Activated CD4-positive, alpha-beta T cell treated with anti-CD3 and anti-CD28 coated beads, Interleukin-2, Interleukin-6, amounts not matched to agents 100 ng/mL and 50 ng/mL, durations not matched to agents 16 hours and 8 hours (primary cell): ENCODE data around the gene HADHB.
"Not testable (repeated sequence)": the region's sequence is repeated elsewhere in the genome, so short reads cannot be mapped to it uniquely, and the experiment has no call there.

ENCODE experiments used
- DNase-seq: peaks from one replicate; pipeline ENCODE4 v3.0.0-alpha.2; 2020

HADHB gene

DNA sequence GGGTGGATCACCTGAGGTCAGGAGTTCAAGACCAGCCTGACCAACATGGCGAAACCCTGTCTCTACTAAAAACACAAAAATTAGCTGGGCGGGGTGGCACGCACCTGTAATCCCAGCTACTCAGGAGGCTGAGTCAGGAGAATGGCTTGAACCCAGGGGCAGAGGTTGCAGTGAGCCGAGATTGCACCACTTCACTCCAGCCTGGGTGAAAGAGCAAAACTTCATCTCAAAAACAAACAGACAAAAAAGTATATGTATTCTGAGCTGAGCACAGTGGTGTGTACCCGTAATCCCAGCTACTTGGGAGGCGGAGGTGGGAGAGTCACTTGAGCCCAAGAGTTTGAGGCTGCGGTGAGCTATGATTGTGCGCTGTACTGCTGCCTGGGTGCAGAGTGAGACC is 86.6 kb downstream of the HADHB start:
- DNase-seq, result not testable (repeated sequence)

DNA sequence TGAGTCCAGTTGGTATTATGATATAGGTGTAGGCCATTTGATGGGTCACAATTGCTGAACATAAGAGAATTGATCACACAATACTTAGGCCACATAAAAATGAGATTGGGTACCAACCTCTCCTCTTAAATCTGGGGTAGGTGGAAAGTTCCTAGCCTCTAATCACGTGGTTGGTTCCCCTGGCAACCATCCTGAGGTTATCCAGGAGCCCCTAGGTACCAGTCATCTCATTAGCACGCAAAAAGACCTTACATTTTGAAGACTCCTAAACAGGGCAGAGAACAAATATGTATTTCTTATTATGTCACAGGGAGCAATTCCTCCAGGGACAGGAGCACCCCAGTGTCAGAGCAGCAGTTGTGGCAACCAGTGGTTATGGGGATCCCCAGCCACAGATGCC is 88.6 kb downstream of the HADHB start:
- no peak for DNase-seq

DNA sequence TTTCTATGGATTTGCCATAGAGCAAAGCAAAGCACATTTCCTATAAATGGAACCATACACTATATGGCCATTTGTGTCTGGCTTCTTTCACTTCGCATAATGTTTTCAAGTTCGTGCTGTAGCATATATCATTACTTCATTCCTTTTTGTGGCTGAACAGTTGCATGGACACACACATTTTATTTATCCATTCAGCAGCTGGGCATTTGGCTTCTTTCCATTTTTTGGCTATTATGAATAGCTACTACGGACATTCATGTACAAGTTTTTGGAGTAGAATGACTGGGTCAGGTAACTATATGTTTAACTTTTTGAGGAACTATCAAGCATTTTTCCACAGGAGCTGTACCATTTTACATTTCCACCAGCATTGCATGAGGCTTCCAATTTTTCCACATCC is 90.5 kb downstream of the HADHB start:
- no peak for DNase-seq

DNA sequence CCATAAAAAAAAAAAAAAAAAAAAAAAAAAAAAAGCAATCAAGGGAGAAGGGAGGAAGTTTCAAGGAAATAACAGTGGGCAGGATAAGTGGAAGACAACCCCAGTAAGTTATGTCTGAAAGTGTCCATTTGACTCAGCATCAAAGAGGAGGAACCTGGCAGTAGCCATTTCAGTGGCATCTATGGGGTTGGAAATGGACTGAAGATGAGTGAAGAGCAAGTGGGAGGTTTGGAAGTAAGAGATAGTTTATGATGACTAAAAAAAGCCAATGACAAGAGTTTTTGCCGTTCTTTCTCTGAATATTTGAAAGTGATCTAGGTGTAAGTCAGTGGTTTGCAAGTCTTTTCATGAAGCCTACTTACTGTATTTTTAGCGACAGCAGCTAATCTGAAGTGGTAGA is 92.0 kb downstream of the HADHB start:
- DNase-seq, result no peak

DNA sequence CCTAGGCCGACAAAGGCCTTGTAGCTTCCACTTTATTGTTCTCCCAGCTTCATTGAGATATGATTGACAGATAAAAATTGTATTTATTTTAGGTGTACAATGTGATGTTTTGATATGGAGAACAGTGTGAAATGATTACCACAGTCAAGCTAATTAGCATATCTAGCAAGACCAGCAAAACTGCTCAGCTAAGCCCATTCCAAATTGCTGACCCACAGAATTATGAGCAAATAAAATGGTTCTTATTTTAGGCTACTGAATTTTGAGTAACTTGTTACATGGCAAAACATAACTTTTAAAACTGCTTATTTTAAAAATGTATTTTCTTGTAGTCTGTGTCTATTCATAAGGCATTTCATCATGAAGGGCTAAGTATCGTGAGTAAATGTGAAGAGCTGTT is 92.6 kb downstream of the HADHB start:
- no peak for DNase-seq
